Measurements from ENCODE around the gene ILF3. TPM values are rescaled to one million over a fixed set of nuclear protein-coding genes. Genes with fewer than 3 reads are reported as not detected.
"Not testable (repeated sequence)": the region's sequence is repeated elsewhere in the genome, so short reads cannot be mapped to it uniquely, and the experiment has no call there.

Gene ILF3
- polyA plus RNA-seq, 5 donors = 275 to 315 (median 296) TPM

DNA sequence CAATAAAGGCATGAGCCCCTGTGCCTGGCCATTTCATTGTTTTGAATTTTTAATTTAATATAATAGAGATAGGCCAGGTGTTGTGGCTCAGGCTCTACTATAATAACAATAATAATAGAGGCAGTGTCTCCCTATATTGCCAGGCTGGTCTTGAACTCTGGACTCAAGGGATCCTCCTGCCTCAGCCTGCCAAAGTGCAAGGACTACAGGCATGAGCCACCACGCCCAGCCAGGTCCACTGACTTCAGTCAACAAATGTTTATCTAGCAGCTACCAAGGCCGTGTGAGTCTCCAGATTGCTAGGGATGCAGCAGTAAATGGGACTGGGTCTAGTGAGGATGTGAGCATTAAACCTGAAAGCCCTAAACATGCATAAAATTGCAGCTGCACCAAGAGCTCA is 13.8 kb upstream of the ILF3 start:
- no peak for DNase-seq

DNA sequence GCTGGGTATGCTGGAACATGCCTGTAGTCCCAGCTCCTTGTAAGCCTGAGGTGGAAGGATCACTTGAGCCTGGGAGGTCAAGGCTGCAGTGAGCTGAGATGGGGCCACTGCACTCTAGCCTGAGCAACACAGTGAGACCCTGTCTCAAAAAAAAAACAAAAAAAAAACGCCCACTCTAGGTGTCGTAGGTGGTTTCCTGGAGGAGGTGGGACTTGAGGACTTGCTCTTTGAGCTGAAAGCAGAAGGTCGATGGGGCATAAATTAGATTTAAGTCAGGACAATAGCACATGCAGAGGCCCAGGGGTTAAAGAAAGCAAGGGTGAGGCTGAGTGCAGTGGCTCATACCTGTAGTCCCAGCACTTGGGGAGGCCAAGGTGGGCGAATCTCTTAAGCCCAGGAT is 12.9 kb upstream of the ILF3 start:
- no peak for DNase-seq

DNA sequence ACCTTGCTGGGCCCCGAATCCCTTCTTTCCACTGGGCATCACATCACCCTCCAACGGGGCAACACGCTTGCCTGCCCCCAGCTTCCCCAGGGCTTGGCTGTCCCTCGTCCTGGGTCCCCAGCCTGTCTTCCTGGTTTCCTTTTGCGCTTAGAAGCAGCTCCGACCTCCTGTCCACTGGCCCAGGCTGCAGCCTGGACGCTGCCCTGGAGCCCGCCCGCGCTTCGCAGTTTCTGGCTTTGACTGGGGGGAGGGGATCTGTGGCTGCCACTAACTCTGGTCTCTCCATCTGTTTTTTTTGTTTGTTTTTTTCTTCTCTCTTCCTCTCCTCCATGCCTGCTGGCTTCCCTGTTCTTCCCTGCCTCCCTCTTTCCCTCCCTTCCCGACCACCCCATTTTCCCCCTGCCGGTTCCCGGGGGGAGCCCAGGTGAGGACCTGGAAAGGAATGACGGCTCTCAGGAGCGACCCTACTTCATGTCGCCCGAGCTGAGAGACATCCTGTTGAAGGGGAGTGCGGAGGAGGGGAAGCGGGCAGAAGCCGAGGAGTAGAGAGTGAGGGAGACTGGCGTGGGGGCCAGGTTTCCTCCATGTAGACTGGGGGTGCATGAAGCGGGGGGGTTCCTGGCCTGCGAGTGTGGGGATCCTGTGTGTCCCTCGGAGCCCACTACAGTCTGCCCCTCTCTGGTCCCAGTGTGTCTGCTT is 11.5 kb upstream of the ILF3 start:
- DNase-seq = no peak

DNA sequence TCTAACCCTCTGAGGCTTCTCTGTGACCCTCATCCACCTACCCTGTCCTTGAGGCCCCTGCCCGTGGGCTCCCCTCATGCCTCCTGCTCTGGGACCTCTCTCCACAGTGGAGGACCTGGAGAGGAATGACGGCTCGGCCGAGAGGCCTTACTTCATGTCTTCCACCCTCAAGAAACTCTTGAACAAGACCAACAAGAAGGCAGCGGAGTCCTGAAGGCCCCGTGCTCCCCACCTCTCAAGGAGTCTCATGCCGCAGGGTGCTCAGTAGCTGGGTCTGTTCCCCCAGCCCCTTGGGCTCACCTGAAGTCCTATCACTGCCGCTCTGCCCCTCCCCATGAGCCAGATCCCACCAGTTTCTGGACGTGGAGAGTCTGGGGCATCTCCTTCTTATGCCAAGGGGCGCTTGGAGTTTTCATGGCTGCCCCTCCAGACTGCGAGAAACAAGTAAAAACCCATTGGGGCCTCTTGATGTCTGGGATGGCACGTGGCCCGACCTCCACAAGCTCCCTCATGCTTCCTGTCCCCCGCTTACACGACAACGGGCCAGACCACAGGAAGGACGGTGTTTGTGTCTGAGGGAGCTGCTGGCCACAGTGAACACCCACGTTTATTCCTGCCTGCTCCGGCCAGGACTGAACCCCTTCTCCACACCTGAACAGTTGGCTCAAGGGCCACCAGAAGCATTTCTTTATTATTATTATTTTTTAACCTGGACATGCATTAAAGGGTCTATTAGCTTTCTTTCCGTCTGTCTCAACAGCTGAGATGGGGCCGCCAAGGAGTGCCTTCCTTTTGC is 10.8 kb upstream of the ILF3 start:
- no peak for DNase-seq

DNA sequence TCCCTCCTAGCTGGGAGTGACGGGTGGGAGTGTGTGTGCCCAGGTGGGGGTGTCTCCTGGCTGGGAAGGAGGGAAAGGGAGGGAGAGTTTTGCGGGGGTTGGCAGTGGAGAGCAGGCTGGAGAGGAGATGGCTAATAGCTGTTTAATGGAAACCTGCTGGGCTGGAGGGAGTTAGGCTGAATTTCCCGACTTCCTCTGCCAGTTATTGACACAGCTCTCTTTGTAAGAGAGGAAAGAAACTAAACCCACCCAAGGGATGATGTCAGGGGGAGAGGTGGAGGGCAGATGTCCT is 10.2 kb upstream of the ILF3 start:
- DNase-seq = no peak

DNA sequence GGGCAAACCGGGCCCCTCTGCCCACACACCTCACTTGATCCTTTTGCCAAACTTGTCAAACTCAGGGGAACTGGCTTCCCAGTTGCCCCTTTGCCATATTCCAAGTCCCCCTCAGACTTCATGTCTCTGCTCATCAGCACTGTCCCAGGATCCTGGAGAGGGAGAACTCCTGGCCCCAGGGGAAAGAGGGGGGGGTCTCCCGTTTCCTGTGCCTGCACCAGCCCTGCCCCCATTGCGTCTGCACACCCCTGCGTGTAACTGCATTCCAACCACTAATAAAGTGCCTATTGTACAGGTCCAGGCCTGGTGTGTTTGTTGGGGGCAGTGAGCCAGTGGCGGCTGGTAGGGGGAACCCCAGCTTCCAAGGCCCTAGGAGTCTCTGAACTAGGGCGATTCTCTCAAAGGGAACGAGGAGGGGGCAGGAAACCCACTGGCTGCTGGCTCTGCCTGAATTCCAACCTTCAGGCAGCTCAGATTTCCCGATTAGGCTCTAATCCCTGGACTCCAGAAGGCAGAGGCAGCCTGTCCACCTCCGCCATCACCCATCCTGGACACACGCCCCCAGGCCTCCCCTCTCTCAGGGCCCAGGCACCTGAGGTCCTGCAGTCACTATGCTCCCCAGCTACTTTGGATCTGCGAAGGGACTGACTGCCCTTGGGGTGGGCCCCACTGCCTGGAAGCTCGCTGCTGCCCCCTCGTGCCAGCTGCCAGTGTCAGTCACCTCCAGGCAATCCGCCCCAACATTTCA is 9.7 kb upstream of the ILF3 start:
- DNase-seq = peak; percentile 73 to 74

DNA sequence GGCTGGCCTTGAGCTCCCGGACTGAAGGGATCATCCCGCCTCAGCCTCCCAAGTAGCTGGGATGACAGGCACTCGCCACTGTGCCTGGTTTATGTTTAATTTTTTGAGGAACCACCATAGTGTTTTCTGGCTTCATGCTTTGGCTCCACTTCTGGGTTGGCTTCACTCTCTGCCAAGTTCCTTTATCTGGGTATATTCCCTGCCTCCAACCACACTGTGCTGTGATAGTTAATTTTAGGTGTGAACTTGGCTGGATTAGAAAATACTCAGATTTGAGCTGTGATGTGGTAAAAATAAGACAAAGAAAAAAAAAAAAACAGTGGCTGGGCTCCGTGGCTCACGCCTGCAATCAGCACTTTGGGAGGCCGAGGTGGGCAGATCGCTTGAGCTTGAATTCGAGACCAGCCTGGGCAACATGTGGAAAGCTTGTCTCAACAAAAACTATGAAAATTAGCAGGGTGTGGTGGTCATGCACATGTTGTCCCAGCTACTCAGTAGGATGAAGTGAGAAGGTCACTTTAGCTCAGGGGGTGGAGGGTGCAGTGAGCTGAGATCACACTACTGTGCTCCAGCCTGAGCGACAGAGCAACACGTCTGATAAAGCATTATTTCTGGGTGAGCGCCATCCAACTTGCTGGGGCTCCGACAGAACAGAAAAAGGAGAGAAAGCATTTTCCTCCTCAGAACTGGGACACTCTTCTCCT is 7.5 kb upstream of the ILF3 start:
- DNase-seq = no peak

DNA sequence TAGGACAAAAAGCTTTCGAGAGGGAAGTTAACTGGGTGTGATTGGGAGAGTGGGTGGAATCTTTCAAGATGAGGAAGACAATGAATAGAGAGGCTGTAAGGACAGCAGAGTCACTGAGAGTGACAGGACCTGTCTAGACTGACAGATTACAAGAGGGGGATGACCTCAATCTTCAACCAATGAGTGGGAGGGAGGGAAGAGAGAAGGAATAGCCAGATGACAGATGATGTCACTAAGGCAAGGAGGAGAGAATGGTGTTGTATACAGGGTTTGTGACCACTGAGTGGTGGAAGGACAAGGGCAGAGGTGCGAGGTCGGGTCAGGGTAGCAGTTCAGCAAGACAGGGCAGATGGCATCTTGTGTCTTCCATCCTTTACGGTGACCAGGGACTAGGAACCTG is 5.8 kb upstream of the ILF3 start:
- no peak for DNase-seq

DNA sequence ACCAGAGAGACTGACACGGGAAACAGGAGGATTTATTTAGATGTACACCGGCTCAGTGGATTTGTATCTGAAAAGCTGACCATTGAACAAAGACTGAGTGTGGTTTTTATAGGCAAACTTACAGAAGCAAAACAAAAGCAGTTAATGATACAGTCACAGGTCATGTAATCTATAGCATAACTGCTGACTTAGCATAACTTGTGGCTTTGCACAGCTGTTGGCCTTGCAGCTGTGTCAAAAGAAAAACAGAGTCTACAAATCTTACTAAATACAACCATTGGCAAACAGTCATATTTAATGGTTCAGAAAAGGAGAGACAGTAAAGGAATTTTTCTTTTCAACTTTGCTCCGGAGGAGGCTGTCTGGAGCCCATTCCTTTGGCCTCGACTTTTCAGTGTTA is 2.3 kb upstream of the ILF3 start:
- DNase-seq = peak in 1 of 2 donors; percentile 10

DNA sequence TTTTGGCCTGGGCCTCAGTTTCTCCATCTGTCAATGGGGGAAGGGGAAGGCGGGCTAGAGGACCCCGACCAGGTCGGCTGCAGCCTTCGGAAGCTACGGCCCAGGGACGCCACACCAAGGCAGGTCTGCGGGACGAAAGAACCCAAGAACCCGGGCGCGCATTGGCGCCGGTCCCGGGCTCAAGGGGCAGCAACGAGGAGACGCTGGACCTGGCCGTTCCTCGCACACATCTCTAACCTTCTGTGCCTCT is 739 bp upstream of the ILF3 start:
- no peak for DNase-seq

DNA sequence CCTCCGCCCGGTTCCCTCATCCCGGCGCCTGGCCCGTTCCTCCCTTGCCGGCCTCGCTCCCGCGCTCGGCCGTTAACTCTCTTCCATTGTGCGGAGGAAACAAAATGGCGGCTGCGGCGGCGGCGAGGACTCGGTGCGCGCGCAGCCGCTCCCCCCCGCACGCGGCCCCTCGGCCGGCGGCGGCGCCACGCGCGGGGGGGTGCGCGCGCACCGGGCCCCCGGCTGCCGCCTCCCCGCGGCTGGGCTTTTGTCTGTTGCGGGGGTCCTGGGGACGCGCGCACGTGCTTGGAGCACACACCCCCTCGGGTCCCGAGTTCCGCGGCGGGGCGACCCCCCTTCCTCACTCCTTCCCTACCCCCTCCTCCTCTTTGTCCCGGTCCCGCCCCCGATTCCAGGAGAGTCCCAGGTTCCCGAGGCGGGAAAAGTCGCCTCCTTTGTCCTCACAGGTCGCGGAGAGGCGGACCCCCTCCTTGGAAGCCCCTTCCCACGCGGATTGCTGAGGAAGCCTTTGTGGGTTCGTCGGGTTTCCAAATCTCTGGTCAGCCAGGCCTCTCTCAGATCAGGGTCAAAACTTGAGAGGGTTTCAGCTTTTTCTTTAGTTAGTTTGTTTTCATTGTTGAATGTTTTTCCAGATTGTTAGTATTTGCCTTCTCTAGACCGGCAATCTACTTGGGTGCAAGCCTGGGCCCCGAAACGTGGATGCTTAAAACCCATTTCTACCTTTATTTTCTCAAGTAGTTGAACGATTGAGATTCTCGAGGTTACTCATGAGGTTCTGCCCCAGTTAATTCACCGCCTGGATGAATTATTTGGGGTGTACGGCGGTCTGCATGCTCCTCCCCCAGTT is 687 bp downstream of the ILF3 start:
- DNase-seq = peak; percentile 22 to 65

DNA sequence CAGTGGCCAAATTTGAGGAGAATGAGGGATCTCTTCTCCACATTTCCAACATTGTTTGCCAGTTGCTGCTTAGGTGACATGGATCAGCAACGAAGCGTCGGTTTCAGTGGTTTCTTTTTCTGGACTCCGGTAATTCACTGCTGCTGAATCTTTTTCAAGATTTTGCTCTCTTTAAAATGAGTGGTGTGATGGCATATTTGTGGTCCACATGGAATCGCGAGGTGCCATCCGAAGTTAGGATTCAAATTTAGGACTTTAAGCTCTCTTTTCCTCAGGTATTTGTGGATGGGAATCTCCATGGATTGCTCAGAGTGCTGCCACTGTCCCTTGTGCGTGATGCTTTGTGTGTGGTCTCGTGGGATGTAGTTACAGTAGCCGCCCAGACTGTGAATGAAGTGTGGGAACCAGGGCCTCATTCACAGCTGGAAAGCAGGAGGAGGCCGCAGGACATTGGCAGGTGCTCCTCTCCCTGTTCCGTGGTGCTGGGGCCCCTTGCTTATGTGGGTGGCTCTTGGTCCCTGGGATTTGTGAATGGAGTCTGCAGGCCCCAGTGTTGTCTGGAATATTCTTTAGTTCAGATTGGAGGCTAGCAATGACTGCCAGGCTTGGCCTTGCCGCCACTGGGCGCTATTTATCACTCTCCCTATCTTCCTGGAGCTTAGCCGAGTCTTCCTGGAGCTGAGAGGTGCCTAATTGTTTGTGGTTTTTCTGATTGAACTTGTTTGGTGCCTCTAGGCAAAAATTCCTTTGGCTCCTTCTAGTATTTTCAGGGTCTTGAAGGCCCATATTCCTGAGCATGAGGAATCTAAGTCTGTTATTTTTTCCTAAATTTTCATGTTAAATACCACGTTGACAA is 1.5 kb downstream of the ILF3 start:
- DNase-seq = peak in 1 of 2 donors; percentile 8

DNA sequence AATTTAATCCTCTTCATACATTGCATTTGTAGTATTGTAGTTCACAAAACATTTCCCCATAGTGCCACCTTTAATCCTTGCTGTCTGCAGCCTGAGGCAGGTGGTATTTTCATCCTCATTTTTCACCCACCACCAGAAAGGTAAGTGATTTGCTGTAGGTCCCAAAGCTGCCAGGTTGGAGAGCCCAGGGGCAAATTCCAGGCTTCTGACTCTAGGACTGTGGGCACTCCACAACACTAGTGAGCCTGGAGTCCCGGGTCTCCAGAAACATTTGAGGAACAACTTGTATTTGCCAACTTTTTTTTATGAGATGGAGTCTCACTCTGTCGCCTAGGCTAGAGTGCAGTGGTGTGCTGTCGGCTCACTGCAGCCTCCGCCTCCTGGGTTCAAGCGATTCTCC is 6.2 kb downstream of the ILF3 start:
- no peak for DNase-seq

DNA sequence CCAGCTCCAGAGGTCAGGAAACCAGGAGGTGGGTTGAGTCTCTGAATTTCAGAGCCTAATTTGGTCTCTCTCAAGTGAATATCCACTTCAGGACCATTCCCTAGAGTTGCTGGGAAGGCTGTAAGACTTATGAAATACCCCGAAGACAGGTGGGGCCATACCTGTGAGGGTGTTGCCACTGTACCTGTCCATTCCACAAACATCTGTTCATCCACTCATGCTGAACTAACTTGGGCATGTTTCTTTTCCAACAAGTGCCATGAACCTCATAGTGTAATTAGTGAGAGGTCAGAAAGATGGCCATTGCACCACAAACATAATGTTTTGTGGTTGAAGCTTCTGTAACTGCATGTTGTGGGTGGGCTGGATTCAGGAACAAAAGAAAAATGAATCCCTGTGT is 7.8 kb downstream of the ILF3 start:
- DNase-seq = no peak

DNA sequence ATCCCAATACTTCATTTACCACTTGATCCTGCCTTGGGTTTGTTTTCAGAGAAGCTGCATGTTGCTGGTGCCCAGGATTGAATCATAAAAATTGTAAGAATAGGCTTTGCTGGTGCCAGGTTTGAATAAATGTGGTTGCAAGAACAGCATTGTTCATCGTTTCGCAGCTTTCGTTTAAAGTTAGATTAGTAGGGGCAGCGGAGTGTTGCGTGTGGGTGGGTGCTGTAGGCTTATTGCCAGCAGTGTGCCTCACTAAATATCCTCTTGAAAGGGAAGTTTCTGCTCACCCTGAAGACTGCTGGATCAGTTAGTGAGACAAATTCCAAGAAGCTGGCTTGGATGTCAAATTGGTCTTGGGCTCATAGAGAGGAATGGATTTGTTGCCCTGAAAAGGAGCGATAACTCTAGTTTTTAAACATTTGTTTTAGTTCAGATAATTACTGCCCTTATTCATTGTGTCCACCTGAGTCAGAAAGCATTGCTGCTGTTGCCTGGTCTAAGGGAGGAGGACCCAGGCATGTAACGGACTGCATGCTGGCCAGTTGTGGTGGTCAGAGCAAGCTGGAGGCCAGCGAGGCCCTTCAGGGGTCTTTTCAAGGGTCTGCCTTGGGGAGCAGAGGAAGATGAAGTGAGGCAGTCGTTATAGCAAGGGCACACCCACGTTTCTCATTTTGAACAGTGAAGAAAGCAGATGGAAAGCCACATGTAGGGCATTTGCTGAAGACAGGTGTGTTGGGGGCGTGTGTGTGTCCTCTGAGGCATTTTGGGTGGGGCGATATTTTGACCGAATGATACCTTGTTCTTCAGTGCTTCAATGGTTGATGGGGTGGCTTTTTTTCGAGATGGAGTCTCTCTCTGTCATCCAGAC is 8.5 kb downstream of the ILF3 start:
- no peak for DNase-seq

DNA sequence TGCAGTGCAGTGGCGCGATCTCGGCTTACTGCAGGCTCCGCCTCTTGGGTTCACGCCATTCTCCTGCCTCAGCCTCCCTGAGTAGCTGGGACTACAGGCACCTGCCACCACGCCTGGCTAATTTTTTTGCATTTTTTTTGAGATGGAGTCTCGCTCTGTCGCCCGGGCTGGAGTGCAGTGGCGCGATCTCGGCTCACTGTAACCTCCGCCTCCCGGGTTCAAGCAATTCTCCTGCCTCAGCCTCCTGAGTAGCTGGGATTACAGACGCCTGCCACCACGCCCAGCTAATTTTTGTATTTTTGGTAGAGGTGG is 9.1 kb downstream of the ILF3 start:
- DNase-seq = not testable (repeated sequence)

DNA sequence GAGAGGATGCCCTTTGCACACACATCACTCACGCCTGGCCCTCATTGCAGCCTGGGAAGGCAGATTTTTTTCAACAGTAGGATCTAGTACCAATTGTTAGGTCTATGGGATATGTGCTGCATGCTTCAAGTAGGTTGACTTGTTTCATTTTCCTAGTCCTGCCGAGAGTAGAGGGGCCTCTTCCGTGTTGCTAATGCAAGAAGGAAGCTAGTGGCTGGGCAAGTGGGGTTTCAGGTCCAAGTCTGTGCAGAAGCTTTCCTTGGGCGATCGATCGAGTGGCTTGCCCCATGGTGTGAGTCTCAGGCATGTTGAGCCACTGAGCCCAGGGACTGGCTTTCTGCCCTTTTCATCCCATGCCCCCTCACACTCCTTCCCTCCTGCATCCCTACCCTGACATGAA is 13.7 kb downstream of the ILF3 start:
- no peak for DNase-seq

DNA sequence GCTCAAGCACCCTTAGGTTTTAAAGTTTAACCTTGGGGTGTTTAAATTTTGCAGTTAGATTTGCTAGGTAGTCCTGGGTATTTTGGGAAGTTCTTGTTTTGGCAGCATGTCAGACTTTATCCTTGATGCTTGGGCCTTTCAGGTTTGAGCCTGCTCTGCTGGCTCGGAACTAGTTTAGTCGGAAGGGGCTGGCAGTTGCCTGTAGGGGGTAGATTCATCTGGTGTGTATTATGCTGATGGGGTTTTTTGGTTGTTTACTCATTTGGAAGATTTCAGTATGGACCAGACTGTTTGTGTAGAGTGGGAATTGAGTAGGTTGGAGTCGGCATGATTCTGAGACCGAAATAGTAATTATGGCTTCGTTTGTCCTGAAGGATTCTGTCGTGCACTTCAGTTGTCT is 15.1 kb downstream of the ILF3 start:
- no peak for DNase-seq

DNA sequence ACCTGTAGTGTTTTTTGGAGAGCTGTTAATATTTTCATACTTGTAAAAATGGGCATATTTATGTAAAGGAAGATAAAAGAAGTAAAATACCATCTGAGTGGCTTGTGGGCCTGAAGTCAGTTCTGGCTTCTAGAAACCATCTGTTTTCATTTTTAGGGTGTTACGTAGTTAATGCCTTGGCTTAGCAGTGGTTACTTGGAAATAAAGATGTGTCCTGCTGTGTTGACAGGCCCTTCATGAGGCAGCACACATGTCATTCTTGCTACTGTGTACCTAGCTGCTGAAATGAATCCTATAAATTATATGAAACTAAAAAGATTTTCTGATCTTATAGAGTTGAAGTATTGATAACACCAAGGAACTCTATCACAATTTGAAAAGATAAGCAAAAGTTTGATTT is 16.0 kb downstream of the ILF3 start:
- no peak for DNase-seq
